ENCODE measurements around the gene TGFB2.

The TGFB2 gene

DNA sequence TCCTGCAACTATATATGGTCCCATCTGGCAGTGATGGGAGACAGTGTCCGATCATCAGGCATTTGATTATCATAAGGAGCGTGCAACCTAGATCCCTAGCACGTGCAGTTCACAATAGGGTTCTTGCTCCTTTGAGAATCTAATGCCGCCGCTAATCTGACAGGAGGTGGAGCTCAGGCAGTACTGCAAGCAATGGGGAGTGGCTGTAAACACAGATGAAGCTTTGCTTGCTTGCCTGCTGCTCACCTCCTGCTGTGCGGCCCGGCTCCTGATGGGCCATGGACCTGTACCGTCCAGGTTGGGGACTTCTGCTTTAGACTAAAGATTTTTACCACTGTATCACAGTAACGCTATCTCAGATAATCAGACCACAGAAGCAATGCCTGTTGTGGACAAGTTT lies 63.8 kb downstream of the TGFB2 start:
- no peak overlapping the region for H3K4me3 Mint-ChIP-seq
- no peak for DNase-seq (ENCODE audit: low spot score in 2 of 2)
- no peaks in the 10 kb centered on the region for H3K36me3 Mint-ChIP-seq (ENCODE audit: insufficient read depth)
- H3K4me1 Mint-ChIP-seq: no peaks in the 10 kb centered on the region
- ATAC-seq (replicated peaks; ENCODE audit: extremely low read depth, poor library complexity, severe bottlenecking): no peak
- H3K9me3 Mint-ChIP-seq: no peaks in the 10 kb centered on the region
- peaks cover 14% of the 10 kb centered on the region for H3K27me3 Mint-ChIP-seq
- no peak overlapping the region for H3K27ac Mint-ChIP-seq (ENCODE audit: low read depth)

DNA sequence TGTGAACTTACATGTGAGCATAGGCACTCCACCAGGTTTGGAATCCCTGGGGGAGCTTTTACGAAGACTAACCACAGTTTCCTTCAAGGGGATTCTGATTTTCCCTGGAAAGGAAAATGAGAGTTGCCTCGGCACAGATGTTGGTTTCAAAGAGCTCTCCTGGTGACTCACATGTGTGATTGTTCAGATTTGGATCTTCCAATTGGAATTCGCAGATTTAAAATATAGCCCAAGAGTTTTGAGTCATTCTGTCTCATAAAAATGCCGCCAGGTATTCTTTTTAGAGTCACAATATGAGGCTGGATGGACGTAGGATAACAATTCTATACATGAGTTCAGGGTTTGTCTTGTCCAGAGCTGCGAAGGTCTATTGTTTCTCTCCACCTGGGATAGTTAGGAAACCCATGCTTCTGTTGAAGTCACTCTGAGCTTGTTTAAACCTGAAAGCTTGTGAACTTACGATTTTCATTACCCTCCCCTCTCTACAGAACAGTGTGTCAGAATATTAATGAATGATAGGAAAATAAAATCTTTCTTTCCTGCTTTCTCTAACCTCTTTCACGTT lies 64.9 kb downstream of the TGFB2 start:
- ATAC-seq (replicated peaks; ENCODE audit: extremely low read depth, poor library complexity, severe bottlenecking) (no peak), DNase-seq (ENCODE audit: low spot score in 2 of 2) (no peak)
- H3K36me3 Mint-ChIP-seq (ENCODE audit: insufficient read depth): no peaks in the 10 kb centered on the region
- peaks cover 14% of the 10 kb centered on the region for H3K27me3 Mint-ChIP-seq
- H3K9me3 Mint-ChIP-seq: no peaks in the 10 kb centered on the region
- no peaks in the 10 kb centered on the region for H3K4me1 Mint-ChIP-seq
- H3K27ac Mint-ChIP-seq (ENCODE audit: low read depth): no peak overlapping the region
- no peak overlapping the region for H3K4me3 Mint-ChIP-seq

DNA sequence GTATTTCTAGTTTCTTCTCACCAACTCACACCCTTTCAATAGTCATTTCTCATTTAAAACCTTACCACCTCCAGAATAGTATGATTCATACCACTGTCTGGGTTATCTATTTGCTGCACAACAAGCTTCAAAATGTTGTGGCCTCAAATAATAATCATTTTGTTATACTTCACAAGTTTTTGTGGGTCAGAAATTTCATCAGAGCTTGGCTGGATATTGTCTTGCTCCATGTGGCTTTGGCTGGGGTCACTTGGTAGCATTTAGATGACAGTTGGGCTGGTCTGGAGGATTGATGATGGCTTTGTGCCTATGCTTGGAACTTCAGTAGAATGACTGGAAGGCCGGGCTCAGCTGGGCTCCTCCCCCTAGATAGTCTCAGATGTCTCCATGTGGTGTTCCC lies 66.0 kb downstream of the TGFB2 start:
- no peaks in the 10 kb centered on the region for H3K36me3 Mint-ChIP-seq (ENCODE audit: insufficient read depth)
- ATAC-seq (replicated peaks; ENCODE audit: extremely low read depth, poor library complexity, severe bottlenecking): no peak

DNA sequence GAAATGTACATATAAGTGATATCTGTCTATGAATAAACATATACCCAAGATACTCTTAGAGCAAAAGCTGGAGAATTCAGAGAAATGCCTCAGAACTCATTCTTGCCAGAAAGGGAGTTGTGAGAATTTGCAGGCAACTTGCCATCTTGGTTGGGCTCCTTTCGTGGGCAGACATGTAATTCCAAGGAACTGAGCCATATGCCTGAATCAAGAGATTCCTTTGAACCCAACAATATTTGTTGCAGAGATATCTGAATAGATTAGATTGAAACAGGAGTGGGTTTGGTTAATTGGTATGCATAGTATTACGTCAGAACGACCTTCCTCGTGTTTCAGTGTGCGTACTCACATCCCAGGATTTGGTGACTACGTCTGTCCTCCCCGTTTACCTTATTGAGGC lies 67.0 kb downstream of the TGFB2 start:
- DNase-seq (ENCODE audit: low spot score in 2 of 2) (no peak), ATAC-seq (replicated peaks; ENCODE audit: extremely low read depth, poor library complexity, severe bottlenecking) (no peak)
- no peaks in the 10 kb centered on the region for H3K36me3 Mint-ChIP-seq (ENCODE audit: insufficient read depth)
- H3K4me1 Mint-ChIP-seq: no peaks in the 10 kb centered on the region
- H3K9me3 Mint-ChIP-seq: no peaks in the 10 kb centered on the region
- H3K4me3 Mint-ChIP-seq: no peak overlapping the region
- H3K27me3 Mint-ChIP-seq: peaks cover 14% of the 10 kb centered on the region
- H3K27ac Mint-ChIP-seq (ENCODE audit: low read depth): no peak overlapping the region

More for the DNA sequence above, 66.0 kb downstream of the TGFB2 start:
- Mint-ChIP-seq H3K4me1 (no peaks in the 10 kb centered on the region), H3K4me3 (no peak overlapping the region), H3K9me3 (no peaks in the 10 kb centered on the region), H3K27me3 (peaks cover 14% of the 10 kb centered on the region), H3K27ac (ENCODE audit: low read depth) (no peak overlapping the region)
- DNase-seq (ENCODE audit: low spot score in 2 of 2): no peak

DNA sequence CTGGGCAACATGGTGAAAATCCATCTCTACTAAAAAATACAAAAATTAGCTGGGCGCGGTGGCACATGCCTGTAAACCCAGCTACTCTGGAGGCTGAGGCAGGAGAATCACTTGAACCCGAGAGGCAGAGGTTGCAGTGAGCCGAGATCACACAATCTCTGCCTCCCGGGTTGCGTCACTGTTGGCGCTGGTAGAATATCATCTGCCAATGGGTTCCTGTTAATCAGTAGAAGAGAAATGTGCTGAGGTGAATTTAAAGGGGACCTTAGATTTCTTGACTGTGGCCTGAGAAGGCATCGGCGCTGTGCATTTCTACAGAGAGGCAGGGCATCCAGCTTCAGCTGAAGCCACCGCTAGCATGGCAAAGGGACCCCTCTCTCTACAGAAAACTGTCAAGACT lies 68.0 kb downstream of the TGFB2 start:
- peaks cover 14% of the 10 kb centered on the region for H3K27me3 Mint-ChIP-seq
- H3K4me3 Mint-ChIP-seq: no peak overlapping the region
- H3K36me3 Mint-ChIP-seq (ENCODE audit: insufficient read depth): no peaks in the 10 kb centered on the region
- ATAC-seq (replicated peaks; ENCODE audit: extremely low read depth, poor library complexity, severe bottlenecking) (no peak), DNase-seq (ENCODE audit: low spot score in 2 of 2) (no peak)
- no peak overlapping the region for H3K27ac Mint-ChIP-seq (ENCODE audit: low read depth)
- no peaks in the 10 kb centered on the region for H3K4me1 Mint-ChIP-seq
- H3K9me3 Mint-ChIP-seq: no peaks in the 10 kb centered on the region

DNA sequence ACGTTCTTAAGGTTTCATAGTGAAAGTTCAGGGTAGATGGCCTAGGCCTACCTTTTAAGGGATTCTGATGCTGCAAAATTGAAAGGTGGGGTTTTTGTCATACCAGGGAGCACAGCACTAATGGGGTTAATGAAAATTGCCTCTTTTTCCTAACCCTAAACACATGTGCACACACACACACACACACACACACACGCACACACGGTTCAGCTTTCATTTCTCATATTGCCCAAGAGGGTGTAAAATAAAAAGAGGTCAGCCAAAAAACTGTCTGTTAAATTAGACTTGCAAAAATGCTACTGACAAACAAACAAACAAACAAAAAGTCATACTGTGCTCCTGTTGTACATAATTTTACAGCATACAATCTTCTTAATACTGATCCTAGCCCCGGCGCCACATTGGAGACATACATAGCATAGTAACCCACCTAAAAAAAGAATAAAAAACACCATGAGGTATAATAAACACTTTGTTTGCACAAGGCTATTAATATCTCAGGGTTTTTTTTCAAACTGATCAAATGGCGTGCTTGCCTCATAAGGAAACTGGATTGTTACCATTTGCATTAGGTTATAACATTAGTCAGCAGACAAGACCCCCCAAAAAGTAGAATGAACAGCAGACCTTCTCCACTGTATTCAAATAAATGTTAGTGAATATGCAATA lies 69.1 kb downstream of the TGFB2 start:
- no peak overlapping the region for H3K27ac Mint-ChIP-seq (ENCODE audit: low read depth)
- no peaks in the 10 kb centered on the region for H3K36me3 Mint-ChIP-seq (ENCODE audit: insufficient read depth)
- DNase-seq (ENCODE audit: low spot score in 2 of 2) (no peak), ATAC-seq (replicated peaks; ENCODE audit: extremely low read depth, poor library complexity, severe bottlenecking) (no peak)
- H3K27me3 Mint-ChIP-seq: peaks cover 14% of the 10 kb centered on the region
- no peaks in the 10 kb centered on the region for H3K9me3 Mint-ChIP-seq
- H3K4me3 Mint-ChIP-seq: no peak overlapping the region
- H3K4me1 Mint-ChIP-seq: no peaks in the 10 kb centered on the region

DNA sequence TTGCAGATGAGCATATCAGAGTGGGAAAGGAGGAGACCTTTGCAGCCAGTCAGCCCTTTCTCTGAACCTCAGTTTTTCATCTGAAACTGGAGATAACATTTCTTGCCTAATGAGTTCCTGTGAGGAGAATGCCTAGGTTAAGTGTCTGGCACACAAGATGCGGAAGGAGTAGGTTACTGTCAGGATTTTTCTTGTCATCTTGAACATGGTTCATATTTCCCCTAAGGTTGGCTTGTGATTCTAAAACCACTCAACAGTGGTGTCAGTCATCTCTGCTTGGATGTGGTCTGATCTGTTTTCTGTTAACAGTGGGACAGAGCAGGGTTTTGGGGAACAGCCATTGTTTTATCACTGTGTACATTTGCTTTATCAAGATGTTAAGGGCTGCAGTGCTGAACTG lies 70.6 kb downstream of the TGFB2 start:
- H3K9me3 Mint-ChIP-seq: no peaks in the 10 kb centered on the region
- ATAC-seq (replicated peaks; ENCODE audit: extremely low read depth, poor library complexity, severe bottlenecking) (no peak), DNase-seq (ENCODE audit: low spot score in 2 of 2) (no peak)
- H3K4me3 Mint-ChIP-seq: no peak overlapping the region
- no peaks in the 10 kb centered on the region for H3K4me1 Mint-ChIP-seq
- no peak overlapping the region for H3K27ac Mint-ChIP-seq (ENCODE audit: low read depth)
- peaks cover 6% of the 10 kb centered on the region for H3K27me3 Mint-ChIP-seq
- H3K36me3 Mint-ChIP-seq (ENCODE audit: insufficient read depth): no peaks in the 10 kb centered on the region

DNA sequence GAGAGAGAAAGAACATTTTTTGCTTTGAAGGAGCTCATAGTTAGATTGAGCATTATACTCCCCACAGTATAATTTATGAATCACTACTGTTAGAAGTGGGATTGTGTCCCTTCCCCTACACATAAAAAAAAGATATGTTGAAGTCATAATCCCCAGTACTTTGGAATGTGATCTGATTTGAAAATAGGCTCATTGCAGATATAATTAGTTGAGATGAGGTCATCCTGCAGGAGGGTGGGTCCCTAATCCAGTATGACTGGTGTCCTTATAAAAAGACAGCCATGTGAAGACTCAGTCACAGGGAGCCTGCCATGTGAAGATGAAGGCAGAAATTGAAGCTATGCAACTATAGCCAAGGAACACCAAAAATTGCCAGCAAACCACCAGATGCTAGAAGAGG lies 76.4 kb downstream of the TGFB2 start:
- Mint-ChIP-seq H3K27me3 (peaks cover 13% of the 10 kb centered on the region), H3K4me3 (no peak overlapping the region), H3K9me3 (no peaks in the 10 kb centered on the region), H3K27ac (ENCODE audit: low read depth) (no peak overlapping the region), H3K36me3 (ENCODE audit: insufficient read depth) (no peaks in the 10 kb centered on the region), H3K4me1 (no peaks in the 10 kb centered on the region)
- ATAC-seq (replicated peaks; ENCODE audit: extremely low read depth, poor library complexity, severe bottlenecking) (no peak), DNase-seq (ENCODE audit: low spot score in 2 of 2) (no peak)

DNA sequence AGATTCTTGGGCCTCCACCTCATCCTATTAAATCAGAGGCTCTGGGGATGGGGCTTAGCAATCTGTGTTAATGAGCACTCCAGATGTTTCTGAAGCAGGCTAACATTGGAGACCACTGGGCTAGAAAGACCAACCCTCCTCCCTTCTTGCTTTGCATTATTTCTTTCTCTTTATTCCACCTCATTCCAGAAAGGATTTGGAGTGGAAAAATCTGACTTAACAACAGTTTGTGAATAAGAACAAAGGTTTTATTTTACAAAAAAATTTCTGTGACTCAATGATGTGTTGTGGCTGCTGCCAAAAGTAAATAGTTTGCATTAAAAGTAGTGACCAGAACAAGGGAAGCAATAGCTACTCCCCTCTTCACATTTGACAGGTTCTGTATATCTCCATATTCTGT lies 79.4 kb downstream of the TGFB2 start:
- no peak for DNase-seq (ENCODE audit: low spot score in 2 of 2)
- Mint-ChIP-seq H3K27me3 (peaks cover 13% of the 10 kb centered on the region), H3K36me3 (ENCODE audit: insufficient read depth) (no peaks in the 10 kb centered on the region), H3K4me1 (no peaks in the 10 kb centered on the region), H3K4me3 (no peak overlapping the region), H3K27ac (ENCODE audit: low read depth) (no peak overlapping the region), H3K9me3 (no peaks in the 10 kb centered on the region)
- ATAC-seq (replicated peaks; ENCODE audit: extremely low read depth, poor library complexity, severe bottlenecking): no peak

DNA sequence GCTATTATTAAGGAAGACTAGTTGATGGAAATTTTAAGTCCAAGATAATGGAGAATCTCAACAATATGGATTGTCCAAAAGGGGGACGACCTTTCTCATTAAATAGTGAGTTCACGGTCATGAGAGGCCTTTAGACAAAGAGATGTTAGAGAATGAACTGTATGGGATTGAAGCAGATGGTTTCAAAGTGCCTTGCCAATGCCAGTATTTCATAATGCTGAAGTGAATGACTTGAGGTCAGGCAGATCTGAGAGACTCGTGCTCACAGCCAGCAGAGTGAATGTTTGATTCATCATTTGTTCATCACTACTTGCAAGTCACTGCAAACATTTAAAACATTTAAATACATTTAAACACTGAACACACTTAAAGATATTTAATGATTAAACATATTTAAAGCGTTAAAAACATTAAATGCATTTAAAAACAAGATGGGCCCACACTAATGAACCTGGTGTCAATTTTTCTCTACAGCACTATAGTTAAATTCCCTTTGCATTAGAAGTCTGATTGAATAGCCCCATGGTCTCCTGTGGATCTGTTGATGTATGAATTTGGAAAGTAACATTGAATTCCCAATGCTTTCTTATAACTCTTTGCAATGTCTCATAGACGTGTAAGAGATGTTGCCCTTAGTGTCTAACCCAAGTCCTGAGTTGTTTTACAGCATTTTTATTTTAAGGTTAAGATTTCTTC lies 80.7 kb downstream of the TGFB2 start:
- DNase-seq (ENCODE audit: low spot score in 2 of 2) (no peak), ATAC-seq (replicated peaks; ENCODE audit: extremely low read depth, poor library complexity, severe bottlenecking) (no peak)
- Mint-ChIP-seq H3K4me3 (no peak overlapping the region), H3K4me1 (no peaks in the 10 kb centered on the region), H3K27ac (ENCODE audit: low read depth) (no peak overlapping the region), H3K27me3 (peaks cover 13% of the 10 kb centered on the region), H3K36me3 (ENCODE audit: insufficient read depth) (no peaks in the 10 kb centered on the region), H3K9me3 (no peaks in the 10 kb centered on the region)

DNA sequence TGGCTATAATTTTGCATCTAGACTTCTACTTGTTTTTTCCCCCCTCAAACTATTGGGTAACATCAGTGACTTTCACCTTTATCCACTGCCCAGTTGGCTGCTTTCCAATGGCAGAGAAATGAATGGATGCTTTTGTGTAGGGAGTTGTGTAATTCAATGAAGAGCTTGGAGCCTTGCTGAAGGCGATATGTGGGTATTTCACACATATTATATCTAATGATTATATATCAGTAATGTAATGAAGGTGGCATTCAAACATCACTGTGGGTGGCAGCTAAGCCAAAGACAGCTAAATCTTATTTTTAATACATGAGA lies 81.2 kb downstream of the TGFB2 start:
- Mint-ChIP-seq H3K36me3 (ENCODE audit: insufficient read depth) (no peaks in the 10 kb centered on the region), H3K4me1 (no peaks in the 10 kb centered on the region), H3K27me3 (peaks cover 13% of the 10 kb centered on the region), H3K9me3 (no peaks in the 10 kb centered on the region), H3K4me3 (no peak overlapping the region), H3K27ac (ENCODE audit: low read depth) (no peak overlapping the region)
- DNase-seq (ENCODE audit: low spot score in 2 of 2) (no peak), ATAC-seq (replicated peaks; ENCODE audit: extremely low read depth, poor library complexity, severe bottlenecking) (no peak)

DNA sequence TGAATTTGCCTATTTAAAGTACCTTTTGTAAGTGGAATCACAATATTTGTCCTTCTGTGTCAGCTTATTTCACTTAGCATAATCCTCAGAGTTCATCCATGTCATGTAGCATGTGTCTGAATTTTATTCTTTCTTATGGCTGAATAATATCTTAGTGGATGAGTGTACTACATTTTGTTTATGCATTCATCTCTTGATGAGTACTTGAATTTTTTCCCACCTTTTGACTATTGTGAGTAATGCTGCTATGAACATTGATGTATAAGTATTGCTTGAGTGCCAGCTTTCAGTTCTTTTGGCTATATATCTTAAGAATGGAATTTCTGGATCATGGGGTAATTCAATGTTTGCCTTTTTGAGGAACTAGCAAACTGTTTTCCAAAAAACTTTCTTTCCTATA lies 84.2 kb downstream of the TGFB2 start:
- ATAC-seq (replicated peaks; ENCODE audit: extremely low read depth, poor library complexity, severe bottlenecking) (no peak), DNase-seq (ENCODE audit: low spot score in 2 of 2) (no peak)
- H3K27me3 Mint-ChIP-seq: no peaks in the 10 kb centered on the region
- no peaks in the 10 kb centered on the region for H3K4me1 Mint-ChIP-seq
- no peaks in the 10 kb centered on the region for H3K36me3 Mint-ChIP-seq (ENCODE audit: insufficient read depth)
- no peak overlapping the region for H3K4me3 Mint-ChIP-seq
- no peaks in the 10 kb centered on the region for H3K9me3 Mint-ChIP-seq
- no peak overlapping the region for H3K27ac Mint-ChIP-seq (ENCODE audit: low read depth)

DNA sequence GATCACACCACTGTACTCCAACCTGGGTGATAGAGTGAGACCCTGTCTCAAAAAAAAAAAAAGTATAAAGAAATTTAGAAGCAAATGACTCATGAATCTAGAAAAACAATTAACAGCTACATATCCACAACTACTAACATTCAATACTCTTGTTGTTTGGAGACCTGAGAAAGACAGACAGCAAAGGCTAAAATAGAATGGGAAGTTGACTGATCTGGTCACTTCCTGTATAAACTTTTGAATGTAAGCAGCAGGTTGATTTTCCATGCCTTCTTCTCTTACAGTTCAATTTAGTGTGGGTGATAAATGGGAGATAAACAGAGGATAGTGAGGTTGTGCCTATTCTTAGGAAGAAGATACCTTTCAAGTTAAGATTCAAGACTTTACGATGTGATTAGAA lies 85.2 kb downstream of the TGFB2 start:
- ATAC-seq (replicated peaks; ENCODE audit: extremely low read depth, poor library complexity, severe bottlenecking) (no peak), DNase-seq (ENCODE audit: low spot score in 2 of 2) (no peak)
- Mint-ChIP-seq H3K9me3 (no peaks in the 10 kb centered on the region), H3K27me3 (no peaks in the 10 kb centered on the region), H3K4me3 (no peak overlapping the region), H3K36me3 (ENCODE audit: insufficient read depth) (no peaks in the 10 kb centered on the region), H3K27ac (ENCODE audit: low read depth) (no peak overlapping the region), H3K4me1 (no peaks in the 10 kb centered on the region)

All from central memory CD8-positive, alpha-beta T cell (primary cell).